D721Med (cell line): ENCODE results near the gene OR5AU1.

Experiments used
- DNase-seq: peaks from one replicate; pipeline ENCODE4 v3.0.0; 2011; ENCODE audit warnings: low spot score; ENCODE audit not compliant: insufficient read length
- FAIRE-seq: peaks from 2 replicates; lab custom pipeline; 2011; peaks lifted over from hg19 to GRCh38; lab: Jason Lieb, UNC
- TF ChIP-seq, protein P1 (sequence below): IDR thresholded peaks from 2 replicates; pipeline ENCODE4 v1.5.1; 2012; ENCODE audit warnings: mild to moderate bottlenecking, control low read depth; ENCODE audit not compliant: insufficient read depth; ENCODE audit errors: missing control alignments

Gene OR5AU1

GRCh38 chr14:21200752-21201461 lies 45.0 kb upstream of the OR5AU1 start:
- no peak for DNase-seq
- TF ChIP-seq, protein P1, sequence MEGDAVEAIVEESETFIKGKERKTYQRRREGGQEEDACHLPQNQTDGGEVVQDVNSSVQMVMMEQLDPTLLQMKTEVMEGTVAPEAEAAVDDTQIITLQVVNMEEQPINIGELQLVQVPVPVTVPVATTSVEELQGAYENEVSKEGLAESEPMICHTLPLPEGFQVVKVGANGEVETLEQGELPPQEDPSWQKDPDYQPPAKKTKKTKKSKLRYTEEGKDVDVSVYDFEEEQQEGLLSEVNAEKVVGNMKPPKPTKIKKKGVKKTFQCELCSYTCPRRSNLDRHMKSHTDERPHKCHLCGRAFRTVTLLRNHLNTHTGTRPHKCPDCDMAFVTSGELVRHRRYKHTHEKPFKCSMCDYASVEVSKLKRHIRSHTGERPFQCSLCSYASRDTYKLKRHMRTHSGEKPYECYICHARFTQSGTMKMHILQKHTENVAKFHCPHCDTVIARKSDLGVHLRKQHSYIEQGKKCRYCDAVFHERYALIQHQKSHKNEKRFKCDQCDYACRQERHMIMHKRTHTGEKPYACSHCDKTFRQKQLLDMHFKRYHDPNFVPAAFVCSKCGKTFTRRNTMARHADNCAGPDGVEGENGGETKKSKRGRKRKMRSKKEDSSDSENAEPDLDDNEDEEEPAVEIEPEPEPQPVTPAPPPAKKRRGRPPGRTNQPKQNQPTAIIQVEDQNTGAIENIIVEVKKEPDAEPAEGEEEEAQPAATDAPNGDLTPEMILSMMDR, result no peak
- no peak for FAIRE-seq

GRCh38 chr14:21199611-21200560 lies 44.0 kb upstream of the OR5AU1 start:
- TF ChIP-seq, protein P1, result no peak
- DNase-seq (no peak), FAIRE-seq (no peak)

DNA sequence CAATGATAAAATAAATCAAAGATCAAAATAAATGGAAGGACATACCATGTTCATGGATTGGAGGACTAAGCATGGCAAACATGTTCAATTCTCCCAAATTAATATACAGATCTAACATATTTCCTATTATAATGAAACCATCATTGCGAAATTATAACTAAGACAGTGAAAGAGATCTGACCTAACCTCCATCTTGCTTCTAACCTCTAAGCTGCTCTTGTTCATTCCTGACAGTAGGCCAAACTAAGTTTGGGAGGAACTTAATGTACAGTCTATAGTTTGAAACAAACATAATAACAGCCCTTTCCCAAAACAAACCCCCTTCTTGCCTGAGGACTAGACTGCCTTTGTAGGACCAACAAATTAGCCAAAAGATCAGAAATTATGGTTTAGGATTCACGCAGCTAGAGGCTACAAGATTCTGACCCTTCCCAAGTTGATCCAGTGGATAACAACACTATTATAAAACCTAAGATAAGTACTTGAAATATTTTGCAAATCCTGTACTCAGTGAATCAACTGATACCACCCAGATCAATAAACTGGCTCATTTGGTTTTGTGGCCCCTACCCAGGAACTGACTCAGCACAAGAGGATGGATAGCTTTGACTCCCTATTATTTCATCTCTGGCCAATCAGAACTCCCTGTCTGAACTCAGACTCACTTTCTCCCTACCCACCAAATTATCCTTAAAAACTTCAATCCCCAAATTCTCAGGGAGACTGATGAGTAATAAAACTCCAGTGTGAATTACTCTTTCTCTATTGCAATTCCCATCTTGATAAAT lies 41.7 kb upstream of the OR5AU1 start:
- TF ChIP-seq, protein P1, result no peak
- FAIRE-seq, result no peak
- DNase-seq, result no peak

GRCh38 chr14:21194597-21194996 lies 38.7 kb upstream of the OR5AU1 start:
- TF ChIP-seq, protein P1, result no peak
- FAIRE-seq, result no peak

DNA sequence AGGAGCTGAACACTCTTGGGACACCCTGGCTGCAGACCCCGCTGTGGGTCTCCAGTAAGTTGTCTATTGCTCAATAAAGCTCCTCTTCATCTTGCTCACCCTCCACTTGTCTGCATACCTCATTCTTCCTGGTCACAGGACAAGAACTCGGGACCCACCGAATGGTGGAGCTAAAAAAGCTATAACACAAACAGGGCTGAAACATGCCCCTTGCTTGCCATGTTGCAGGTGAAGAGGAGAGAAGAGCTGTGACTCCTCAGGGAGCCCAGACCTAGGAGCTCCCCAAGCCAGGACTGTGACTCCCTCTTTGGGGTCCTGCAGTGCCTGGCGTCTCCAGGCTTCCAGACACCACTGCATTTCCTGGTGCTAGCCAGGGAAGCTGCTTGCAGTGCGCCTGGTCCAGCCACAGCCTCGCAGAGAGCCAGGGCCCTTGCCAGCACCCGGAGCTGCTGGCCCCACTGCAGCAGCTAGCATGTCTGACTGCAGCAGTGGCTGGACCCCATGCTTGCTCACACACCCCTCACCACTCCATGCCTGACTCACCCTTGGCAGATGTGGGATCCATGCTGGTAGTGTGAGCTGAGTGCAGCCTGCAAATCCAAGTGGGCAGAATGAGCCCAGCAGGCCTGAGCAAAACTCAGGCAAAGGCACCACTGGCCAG lies 37.1 kb upstream of the OR5AU1 start:
- DNase-seq (no peak), FAIRE-seq (no peak)
- TF ChIP-seq, protein P1, result no peak

More at GRCh38 chr14:21194597-21194996, 38.7 kb upstream of the OR5AU1 start:
- DNase-seq, result no peak

GRCh38 chr14:21192447-21192822 lies 36.6 kb upstream of the OR5AU1 start:
- DNase-seq, result no peak
- no peak for FAIRE-seq
- TF ChIP-seq, protein P1, result no peak
